H9 (cell line): Measurements from ENCODE around the gene CFDP1. TPM values are rescaled to one million over a fixed set of nuclear protein-coding genes. Genes with fewer than 3 reads are reported as not detected.

Experiments
- DNase-seq: peaks from one replicate; pipeline ENCODE4 v3.0.0-alpha.2; 2017
- H2AFZ ChIP-seq: one replicate; pipeline ENCODE4 v1.6.1; 2013; ENCODE audit warnings: mild to moderate bottlenecking, low read length, control low read depth, moderate library complexity
- H2AK5ac ChIP-seq: 2 replicates; pipeline ENCODE4 v1.6.1; 2013; ENCODE audit warnings: low read length, control low read depth, mixed read lengths; ENCODE audit not compliant: insufficient read length
- H2BK120ac ChIP-seq: one replicate; pipeline ENCODE4 v1.6.1; 2013; ENCODE audit warnings: low read depth, mild to moderate bottlenecking, low read length, control low read depth, inconsistent platforms; ENCODE audit not compliant: poor library complexity, severe bottlenecking
- H2BK12ac ChIP-seq: 2 replicates; pipeline ENCODE4 v1.6.1; 2013; ENCODE audit warnings: low read length, control low read depth, mixed read lengths, low read depth; ENCODE audit not compliant: insufficient read length
- H2BK15ac ChIP-seq: 2 replicates; pipeline ENCODE4 v1.6.1; 2013; ENCODE audit warnings: low read depth, low read length, control low read depth
- H2BK20ac ChIP-seq: one replicate; pipeline ENCODE4 v1.6.1; 2013; ENCODE audit warnings: low read depth, mild to moderate bottlenecking, low read length, control low read depth, inconsistent platforms; ENCODE audit not compliant: poor library complexity, severe bottlenecking
- H2BK5ac ChIP-seq: 2 replicates; pipeline ENCODE4 v1.6.1; 2013; ENCODE audit warnings: low read length, control low read depth, mixed read lengths; ENCODE audit not compliant: insufficient read length
- H3K14ac ChIP-seq: 2 replicates; pipeline ENCODE4 v1.6.1; 2013; ENCODE audit warnings: low read length, control low read depth; ENCODE audit not compliant: insufficient read depth
- H3K18ac ChIP-seq: 2 replicates; pipeline ENCODE4 v1.6.1; 2013; ENCODE audit warnings: low read depth, mild to moderate bottlenecking, mixed read lengths, low read length, control low read depth; ENCODE audit not compliant: insufficient read length
- H3K23ac ChIP-seq: 2 replicates; pipeline ENCODE4 v1.6.1; 2013; ENCODE audit warnings: low read length, control low read depth, mixed read lengths, low read depth; ENCODE audit not compliant: insufficient read length
- H3K23me2 ChIP-seq: 2 replicates; pipeline ENCODE4 v1.6.1; 2013; ENCODE audit warnings: low read depth, mild to moderate bottlenecking, mixed read lengths, low read length, control low read depth; ENCODE audit not compliant: insufficient read length, poor library complexity, severe bottlenecking
- H3K27ac ChIP-seq: 2 replicates; pipeline ENCODE4 v1.5.1; 2013; ENCODE audit warnings: low read length, control low read depth, mixed read lengths, low read depth; ENCODE audit not compliant: insufficient read length
- H3K27me3 ChIP-seq: 2 replicates; pipeline ENCODE4 v1.6.1; 2013; ENCODE audit warnings: low read length, control low read depth, inconsistent platforms; ENCODE audit not compliant: insufficient read depth
- H3K4ac ChIP-seq: 2 replicates; pipeline ENCODE4 v1.6.1; 2013; ENCODE audit warnings: low read depth, mild to moderate bottlenecking, control low read depth, inconsistent platforms, low read length, moderate library complexity
- H3K4me1 ChIP-seq: 2 replicates; pipeline ENCODE4 v1.6.1; 2013; ENCODE audit warnings: low read length, control low read depth, inconsistent platforms; ENCODE audit not compliant: insufficient read depth
- H3K4me2 ChIP-seq: 2 replicates; pipeline ENCODE4 v1.6.1; 2013; ENCODE audit warnings: low read length, control low read depth, mixed read lengths; ENCODE audit not compliant: insufficient read length, insufficient read depth
- H3K56ac ChIP-seq: 2 replicates; pipeline ENCODE4 v1.6.1; 2013; ENCODE audit warnings: low read depth, mild to moderate bottlenecking, mixed read lengths, low read length, control low read depth; ENCODE audit not compliant: insufficient read length
- H3K79me1 ChIP-seq: 2 replicates; pipeline ENCODE4 v1.6.1; 2013; ENCODE audit warnings: low read depth, mild to moderate bottlenecking, moderate library complexity, low read length, control low read depth, inconsistent platforms; ENCODE audit not compliant: insufficient read depth, poor library complexity, severe bottlenecking
- H3K79me2 ChIP-seq: 2 replicates; pipeline ENCODE4 v1.6.1; 2013; ENCODE audit warnings: low read length, control low read depth, inconsistent platforms; ENCODE audit not compliant: insufficient read depth
- H3K9ac ChIP-seq: 2 replicates; pipeline ENCODE4 v1.6.1; 2013; ENCODE audit warnings: low read length, control low read depth, mixed read lengths; ENCODE audit not compliant: insufficient read length; ENCODE audit errors: extremely low read depth
- H3K9me3 ChIP-seq: one replicate; pipeline ENCODE4 v1.6.1; 2013; ENCODE audit warnings: low read depth, low read length, inconsistent platforms; ENCODE audit not compliant: control insufficient read depth
- H3T11ph ChIP-seq: one replicate; pipeline ENCODE4 v1.6.1; 2013; ENCODE audit warnings: mild to moderate bottlenecking, low read length, control low read depth, inconsistent platforms
- H4K20me1 ChIP-seq: one replicate; pipeline ENCODE4 v1.6.1; 2013; ENCODE audit not compliant: control insufficient read depth, insufficient read length, insufficient read depth
- H4K5ac ChIP-seq: 2 replicates; pipeline ENCODE4 v1.6.1; 2013; ENCODE audit warnings: low read depth, mild to moderate bottlenecking, mixed read lengths, low read length, control low read depth; ENCODE audit not compliant: insufficient read length
- H4K8ac ChIP-seq: replicated peaks from 2 replicates; pipeline ENCODE4 v1.6.1; 2013; ENCODE audit warnings: low read length, control low read depth, mixed read lengths, low read depth; ENCODE audit not compliant: insufficient read length
- H4K91ac ChIP-seq: 2 replicates; pipeline ENCODE4 v1.6.1; 2013; ENCODE audit warnings: low read depth, mild to moderate bottlenecking, moderate library complexity, mixed read lengths, low read length, control low read depth; ENCODE audit not compliant: insufficient read length
- H3K27ac Mint-ChIP-seq, 3 experiments: 2 replicates in 2 of 3; 3 replicates in 1 of 3; pipeline ENCODE4 v1.8.0; 2020 to 2021; ENCODE audit warnings: mixed read lengths in 3 of 3, mild to moderate bottlenecking in 1 of 3, moderate library complexity in 1 of 3
- H3K27me3 Mint-ChIP-seq: 2 replicates; pipeline ENCODE4 v1.8.0; 2021; ENCODE audit warnings: low read depth, mild to moderate bottlenecking, moderate library complexity, mixed read lengths
- H3K36me3 Mint-ChIP-seq, 3 experiments: 2 replicates in 2 of 3; 3 replicates in 1 of 3; pipeline ENCODE4 v1.8.0; 2020 to 2021; ENCODE audit warnings: low read depth in 3 of 3, mixed read lengths in 3 of 3; ENCODE audit not compliant: insufficient read depth in 1 of 3
- H3K4me1 Mint-ChIP-seq, 2 experiments: 2 replicates each; pipeline ENCODE4 v1.8.0; 2020; ENCODE audit warnings: mixed read lengths in 2 of 2
- H3K4me3 Mint-ChIP-seq, 2 experiments: 2 replicates in 1 of 2; 3 replicates in 1 of 2; pipeline ENCODE4 v1.8.0; 2020 to 2021; ENCODE audit warnings: mild to moderate bottlenecking in 2 of 2, mixed read lengths in 2 of 2, moderate library complexity in 1 of 2
- H3K9me3 Mint-ChIP-seq, 2 experiments: 2 replicates in 1 of 2; 3 replicates in 1 of 2; pipeline ENCODE4 v1.8.0; 2020; ENCODE audit warnings: mild to moderate bottlenecking in 2 of 2, mixed read lengths in 2 of 2, moderate library complexity in 1 of 2
- WGBS: extraction: QIAGEN DNeasy Blood & Tissue Kit; methylation state at CpG from one replicate; pipeline ENCODE4 v1.1.7; 2013; ENCODE audit warnings: missing lambda C conversion rate, low lambda C conversion rate, mixed read lengths; ENCODE audit not compliant: insufficient read length; ENCODE audit errors: extremely low coverage; 5-methylcytosine and 5-hydroxymethylcytosine counted together
- total RNA-seq: library from RNA; stranded (reverse); gene quantifications from 2 replicates; pipeline ENCODE4 v1.2.1, GENCODE V29; 2021
- TF ChIP-seq, protein P1 (sequence below): fragments of 200-600 bp; sonication (generic); conservative IDR thresholded peaks from 3 replicates; pipeline ENCODE4 v1.8.0; 2021; ENCODE audit warnings: antibody characterized with exemption, mild to moderate bottlenecking

Gene CFDP1
- total RNA-seq, 1 experiment from 2014 or later, result 89.2 TPM

DNA sequence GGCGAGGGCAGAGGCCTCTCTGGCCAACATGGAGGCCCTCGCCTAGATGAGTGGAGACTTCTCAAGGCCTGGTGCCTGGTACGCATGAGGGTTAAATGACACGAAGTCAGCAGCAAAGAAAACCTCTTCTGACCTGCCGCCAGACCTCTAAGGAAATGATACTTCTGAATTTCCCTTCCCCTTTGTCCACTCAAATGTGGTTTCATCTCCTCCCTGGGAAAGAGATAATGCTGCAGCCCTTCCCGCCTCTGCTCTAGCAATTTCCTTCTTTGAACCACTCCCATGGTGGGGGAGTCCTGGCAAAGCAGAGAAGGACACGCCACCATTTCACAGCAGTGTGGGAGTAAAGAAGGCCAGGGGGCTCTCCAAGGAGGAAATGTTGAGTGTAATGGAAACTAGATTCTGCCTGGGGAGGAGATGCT, 116.2 kb downstream of the CFDP1 start:
- Mint-ChIP-seq H3K36me3 (peaks cover 2 to 10% (median 8%) of the 10 kb centered on the region in 3 experiments; a peak in 6 of 7 replicates), H3K27me3 (no peaks in the 10 kb centered on the region), H3K9me3 (no peaks in the 10 kb centered on the region), H3K4me3 (no peak overlapping the region), H3K27ac (peak overlapping the region in 2 of 3 experiments; percentile 38 to 44; a peak in 3 of 7 replicates), H3K4me1 (peaks cover 6% of the 10 kb centered on the region in 2 experiments)
- no peaks in the 10 kb centered on the region for H3K23me2 ChIP-seq
- no peaks in the 10 kb centered on the region for H3K9me3 ChIP-seq
- no peak overlapping the region for H2BK12ac ChIP-seq
- H3K79me1 ChIP-seq, result no peaks in the 10 kb centered on the region
- no peak for DNase-seq
- TF ChIP-seq, protein P1, sequence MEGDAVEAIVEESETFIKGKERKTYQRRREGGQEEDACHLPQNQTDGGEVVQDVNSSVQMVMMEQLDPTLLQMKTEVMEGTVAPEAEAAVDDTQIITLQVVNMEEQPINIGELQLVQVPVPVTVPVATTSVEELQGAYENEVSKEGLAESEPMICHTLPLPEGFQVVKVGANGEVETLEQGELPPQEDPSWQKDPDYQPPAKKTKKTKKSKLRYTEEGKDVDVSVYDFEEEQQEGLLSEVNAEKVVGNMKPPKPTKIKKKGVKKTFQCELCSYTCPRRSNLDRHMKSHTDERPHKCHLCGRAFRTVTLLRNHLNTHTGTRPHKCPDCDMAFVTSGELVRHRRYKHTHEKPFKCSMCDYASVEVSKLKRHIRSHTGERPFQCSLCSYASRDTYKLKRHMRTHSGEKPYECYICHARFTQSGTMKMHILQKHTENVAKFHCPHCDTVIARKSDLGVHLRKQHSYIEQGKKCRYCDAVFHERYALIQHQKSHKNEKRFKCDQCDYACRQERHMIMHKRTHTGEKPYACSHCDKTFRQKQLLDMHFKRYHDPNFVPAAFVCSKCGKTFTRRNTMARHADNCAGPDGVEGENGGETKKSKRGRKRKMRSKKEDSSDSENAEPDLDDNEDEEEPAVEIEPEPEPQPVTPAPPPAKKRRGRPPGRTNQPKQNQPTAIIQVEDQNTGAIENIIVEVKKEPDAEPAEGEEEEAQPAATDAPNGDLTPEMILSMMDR, result no peak
- H3K27ac ChIP-seq, result no peak overlapping the region
- no peak overlapping the region for H2BK15ac ChIP-seq
- H4K8ac ChIP-seq, result no peak overlapping the region
- no peak overlapping the region for H2AK5ac ChIP-seq
- H3K9ac ChIP-seq, result no peak overlapping the region
- H4K5ac ChIP-seq, result no peak overlapping the region
- H3K23ac ChIP-seq, result no peak overlapping the region
- no peak overlapping the region for H2BK5ac ChIP-seq
- no peak overlapping the region for H3T11ph ChIP-seq
- no CpG with 5 or more reads among the region's 7 CpGs for WGBS
- H3K56ac ChIP-seq, result no peak overlapping the region
- H3K27me3 ChIP-seq, result no peaks in the 10 kb centered on the region
- H3K14ac ChIP-seq, result no peak overlapping the region
- no peak overlapping the region for H2BK20ac ChIP-seq
- H3K4me1 ChIP-seq, result no peaks in the 10 kb centered on the region
- no peak overlapping the region for H2AFZ ChIP-seq
- no peak overlapping the region for H3K18ac ChIP-seq
- H4K91ac ChIP-seq, result no peak overlapping the region
- no peaks in the 10 kb centered on the region for H3K79me2 ChIP-seq
- no peak overlapping the region for H3K4me2 ChIP-seq
- H3K4ac ChIP-seq, result no peak overlapping the region
- H4K20me1 ChIP-seq, result no peaks in the 10 kb centered on the region
- no peak overlapping the region for H2BK120ac ChIP-seq
